Testis (tissue), 3 donors: ENCODE data around the gene OR52E4. TPM values are rescaled to one million over a fixed set of nuclear protein-coding genes. Genes with fewer than 3 reads are reported as not detected.

ENCODE experiments used
- DNase-seq: peaks from one replicate; pipeline ENCODE4 v3.0.0-alpha.2; 2019
- H3K27ac ChIP-seq, 2 donors: fragments of 200-600 bp; sonication (generic); one replicate each; pipeline ENCODE4 v1.5.1; 2019
- H3K27me3 ChIP-seq: fragments of 200-600 bp; sonication (generic); one replicate; pipeline ENCODE4 v1.5.1; 2019
- H3K36me3 ChIP-seq: fragments of 200-600 bp; sonication (generic); one replicate; pipeline ENCODE4 v1.5.1; 2017; ENCODE audit warnings: low read depth; ENCODE audit errors: missing control alignments
- H3K4me1 ChIP-seq: fragments of 200-600 bp; sonication (generic); one replicate; pipeline ENCODE4 v1.5.1; 2019
- H3K4me3 ChIP-seq, 2 donors: fragments of 200-600 bp; sonication (generic); one replicate each; pipeline ENCODE4 v1.5.1; 2017 to 2019
- H3K9me3 ChIP-seq: fragments of 200-600 bp; sonication (generic); one replicate; pipeline ENCODE4 v1.5.1; 2017
- CTCF ChIP-seq, 3 experiments: fragments of 450-650 bp in 2 of 3; fragments of 200-600 bp in 1 of 3; sonication (generic) in 1 of 3; IDR thresholded peaks; one replicate each; pipeline ENCODE4 v1.5.1; 2016 to 2019; ENCODE audit warnings: antibody characterized with exemption in 3 of 3, mild to moderate bottlenecking in 2 of 3, moderate library complexity in 1 of 3
- POLR2A ChIP-seq: fragments of 450-650 bp; IDR thresholded peaks from one replicate; pipeline ENCODE4 v1.6.1; 2017; ENCODE audit warnings: antibody characterized with exemption, mild to moderate bottlenecking, moderate library complexity
- WGBS, 2 donors: methylation state at CpG; one replicate each; pipeline ENCODE4 v1.1.5; 2018; 5-methylcytosine and 5-hydroxymethylcytosine counted together
- intact Hi-C: fragments of 100-400 bp; cut with DNase I; formaldehyde crosslinking; loops from one replicate; pipeline ENCODE4 v1.15.1; 2023; ENCODE audit warnings: low total_unique reads
- polyA plus RNA-seq: library from polyadenylated mRNA; stranded (reverse); fragments of 350-450 nt; fragmentation: Illumina TruSeq; extraction: RNeasy Lipid Tissue Mini Kit (QIAGEN cat#74804); gene quantifications from one replicate; pipeline ENCODE4 v1.2.3, GENCODE V29; 2014; ENCODE audit warnings: low read depth, low replicate concordance; ENCODE audit not compliant: insufficient read depth
- total RNA-seq, 2 donors: library from RNA; depleted of rRNA; stranded (reverse); fragments of >200 nt; gene quantifications; one replicate each; pipeline ENCODE4 v1.2.3, GENCODE V29; 2016

OR52E4 gene
- total and polyA plus RNA-seq, 3 donors from 2014 or later, result not detected

- no peak for TF ChIP-seq CTCF (IDR thresholded peaks at IDR 0.05)
- no peak for TF ChIP-seq POLR2A
- no peaks in the 10 kb centered on the region for H3K36me3 ChIP-seq
- no peak for DNase-seq
- intact Hi-C loops, result no loop called here
- H3K27me3 ChIP-seq, result no peaks in the 10 kb centered on the region
- H3K4me1 ChIP-seq, result no peaks in the 10 kb centered on the region
- no peak overlapping the region for H3K27ac ChIP-seq
- no peak overlapping the region for H3K4me3 ChIP-seq
- H3K9me3 ChIP-seq, result no peaks in the 10 kb centered on the region
Measured at GRCh38 chr11:5923794-5924193, 43.4 kb downstream of the OR52E4 start.

GRCh38 chr11:5928271-5928670 is 47.8 kb downstream of the OR52E4 start:
- no peak for DNase-seq
- no peaks in the 10 kb centered on the region for H3K27me3 ChIP-seq
- WGBS, 2 donors, result 87 to 88% methylated on average over 17 of the region's 17 CpGs
- H3K27ac ChIP-seq, result no peak overlapping the region
- TF ChIP-seq CTCF (IDR thresholded peaks at IDR 0.05), result no peak
- no peak for TF ChIP-seq POLR2A
- H3K4me1 ChIP-seq, result no peaks in the 10 kb centered on the region
- H3K9me3 ChIP-seq, result no peaks in the 10 kb centered on the region
- intact Hi-C loops, result no loop called here
- H3K36me3 ChIP-seq, result no peaks in the 10 kb centered on the region
- H3K4me3 ChIP-seq, result no peak overlapping the region

- DNase-seq, result no peak
- no peaks in the 10 kb centered on the region for H3K9me3 ChIP-seq
- H3K4me1 ChIP-seq, result no peaks in the 10 kb centered on the region
- H3K27ac ChIP-seq, result no peak overlapping the region
- 90 to 93% methylated on average over 15 of the region's 15 CpGs for WGBS, 2 donors
- intact Hi-C loops, result no loop called here
- H3K27me3 ChIP-seq, result no peaks in the 10 kb centered on the region
- TF ChIP-seq CTCF (IDR thresholded peaks at IDR 0.05), result no peak
- TF ChIP-seq POLR2A, result no peak
- H3K36me3 ChIP-seq, result no peaks in the 10 kb centered on the region
- H3K4me3 ChIP-seq, result no peak overlapping the region
Measured at GRCh38 chr11:5928811-5929210, 48.4 kb downstream of the OR52E4 start.

DNA sequence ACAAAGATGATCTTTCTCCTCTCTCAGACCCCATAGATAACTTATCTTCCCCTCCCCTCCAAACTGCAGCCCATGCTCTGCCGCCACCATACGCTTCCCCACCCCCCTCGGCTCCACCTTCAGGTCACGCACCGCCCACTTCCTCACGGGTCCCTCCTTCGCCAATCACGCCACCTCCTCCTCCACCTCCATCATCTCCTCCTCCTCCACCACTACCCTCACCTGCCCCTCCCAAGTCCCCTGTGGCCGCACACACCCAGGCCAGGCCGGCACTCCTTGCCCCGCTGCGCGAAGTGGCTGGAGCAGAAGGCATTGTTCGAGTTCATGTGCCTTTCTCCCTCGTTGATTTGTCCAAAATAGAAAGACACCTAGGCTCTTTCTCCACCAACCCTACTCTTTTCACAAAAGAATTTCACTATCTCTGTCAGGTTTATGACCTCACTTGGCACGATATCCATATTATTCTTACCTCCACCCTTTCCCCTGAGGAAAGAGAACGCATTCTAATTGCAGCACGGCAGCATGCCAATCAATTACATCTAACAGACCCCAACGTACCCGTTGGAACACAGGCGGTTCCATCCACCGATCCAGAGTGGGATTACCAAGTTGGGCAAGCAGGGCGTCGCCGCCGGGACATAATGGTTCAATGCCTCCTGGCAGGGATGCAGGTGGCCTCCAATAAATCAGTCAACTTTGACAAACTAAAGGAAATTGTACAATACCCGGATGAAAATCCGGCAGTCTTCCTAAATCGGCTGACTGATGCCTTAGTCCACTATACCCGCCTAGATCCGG is 49.3 kb downstream of the OR52E4 start:
- no peaks in the 10 kb centered on the region for H3K4me1 ChIP-seq
- H3K9me3 ChIP-seq, result no peaks in the 10 kb centered on the region
- no peaks in the 10 kb centered on the region for H3K36me3 ChIP-seq
- no peaks in the 10 kb centered on the region for H3K27me3 ChIP-seq
- TF ChIP-seq POLR2A (no peak), CTCF (IDR thresholded peaks at IDR 0.05) (no peak)
- no peak for DNase-seq
- intact Hi-C loops, result no loop called here
- no peak overlapping the region for H3K4me3 ChIP-seq
- WGBS, 2 donors, result 88 to 92% methylated on average over 31 of the region's 31 CpGs
- H3K27ac ChIP-seq, result no peak overlapping the region

GRCh38 chr11:5930614-5931013 is 50.2 kb downstream of the OR52E4 start:
- DNase-seq, result no peak
- Histone ChIP-seq H3K9me3 (no peaks in the 10 kb centered on the region), H3K4me3 (no peak overlapping the region), H3K27me3 (no peaks in the 10 kb centered on the region), H3K4me1 (no peaks in the 10 kb centered on the region), H3K27ac (no peak overlapping the region), H3K36me3 (no peaks in the 10 kb centered on the region)
- intact Hi-C loops, result no loop called here
- TF ChIP-seq CTCF (IDR thresholded peaks at IDR 0.05), result no peak
- TF ChIP-seq POLR2A, result no peak
- 92 to 95% methylated on average over 19 of the region's 19 CpGs for WGBS, 2 donors
